ENCODE measurements around the gene CFAP69. TPM values are rescaled to one million over a fixed set of nuclear protein-coding genes. Genes with fewer than 3 reads are reported as not detected.

The CFAP69 gene
- total RNA-seq, 1 experiment from 2014 or later: 4.1 TPM

DNA sequence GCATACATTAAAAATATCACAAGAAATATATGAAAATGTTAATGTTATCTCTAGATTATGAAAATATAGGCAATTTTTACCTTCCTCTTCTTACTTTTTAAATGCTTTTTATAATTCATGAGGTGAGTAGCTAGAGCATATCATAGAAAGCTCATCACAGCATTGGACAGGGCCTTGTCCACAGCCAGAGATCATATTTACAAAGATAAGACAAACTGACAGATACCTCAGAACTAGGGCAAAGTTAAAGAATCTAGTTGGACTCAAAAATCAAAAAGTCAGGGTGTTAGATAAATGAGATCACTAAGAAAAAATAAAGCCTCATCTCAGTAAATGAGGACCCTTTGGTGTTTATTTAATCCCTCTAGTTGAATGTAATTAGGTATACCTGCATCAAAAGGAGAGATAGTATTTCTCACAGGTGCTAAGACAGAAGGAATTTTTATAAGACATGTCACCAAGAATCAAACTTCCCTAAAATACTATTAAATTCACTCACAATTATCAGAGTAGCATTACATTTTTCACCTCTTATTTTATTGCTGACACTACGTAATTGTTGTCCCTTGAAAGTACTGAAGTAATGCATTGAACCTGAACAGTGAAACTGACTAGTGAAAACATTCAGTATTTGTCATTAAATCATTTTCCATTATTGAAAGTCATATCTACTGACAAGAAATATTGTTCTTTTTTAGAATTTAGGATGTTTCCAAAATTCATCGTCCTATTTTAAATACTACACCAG, 25.6 kb downstream of the CFAP69 start:
- H3K4me3 ChIP-seq (replicated peaks in 1 of 2; ENCODE audit: low read depth in 1 of 2, low read length in 2 of 2): no peak overlapping the region
- POLR2A ChIA-PET: no interaction called here
- ATAC-seq (no peak), DNase-seq (ENCODE audit: low read depth, low spot score) (no peak)
- H2AFZ ChIP-seq (ENCODE audit: low read depth, low read length, poor library complexity, severe bottlenecking): no peak overlapping the region
- no peak overlapping the region for H3K9ac ChIP-seq (ENCODE audit: low read length)
- no peak overlapping the region for H3K27ac ChIP-seq (ENCODE audit: low read depth, low read length)
- no peaks in the 10 kb centered on the region for H3K9me2 ChIP-seq (ENCODE audit: insufficient read depth)
- H3K9me3 ChIP-seq (ENCODE audit: control insufficient read depth in 1 of 2, insufficient read depth in 1 of 2, low read depth in 1 of 2, low read length in 2 of 2): no peaks in the 10 kb centered on the region
- CTCF ChIA-PET: no interaction called here
- BruUV-seq (replicated peaks): no TSS peak
- intact Hi-C loops (cut with micrococcal nuclease): no loop called here
- H3K27me3 ChIP-seq (ENCODE audit: insufficient read depth, low read length): no peaks in the 10 kb centered on the region
- RAD21 ChIA-PET (ENCODE audit: low non-redundant PET in 1 of 2, low total read pairs in 2 of 2, uncharacterized antibody in 2 of 2, unreplicated experiment in 2 of 2): no interaction called here
- TF ChIP-seq POLR2AphosphoS5 (IDR thresholded peaks at IDR 0.05; ENCODE audit: low read depth, low read length) (no peak), MAX (IDR thresholded peaks at IDR 0.05) (no peak), TCF7L2 (IDR thresholded peaks at IDR 0.05; ENCODE audit: borderline replicate concordance, extremely low read depth, insufficient read depth, insufficient read length) (no peak), RAD21 (IDR thresholded peaks at IDR 0.05; ENCODE audit: low read depth) (no peak), ATF3 (IDR thresholded peaks at IDR 0.05) (no peak), POLR2A (IDR thresholded peaks at IDR 0.05; ENCODE audit: borderline replicate concordance, extremely low read depth, insufficient read depth, insufficient read length) (no peak), ZFX (IDR thresholded peaks at IDR 0.05) (no peak), EGR1 (IDR thresholded peaks at IDR 0.05; ENCODE audit: low read depth) (no peak)
- no peaks in the 10 kb centered on the region for H3K36me3 ChIP-seq (ENCODE audit: control insufficient read depth in 1 of 2, insufficient read depth in 2 of 2, low read length in 2 of 2)
- no peaks in the 10 kb centered on the region for H3K4me1 ChIP-seq (ENCODE audit: control insufficient read depth in 1 of 2, insufficient read depth in 2 of 2, low read length in 2 of 2)
- H4K20me1 ChIP-seq (ENCODE audit: insufficient read depth): no peaks in the 10 kb centered on the region
- H3K79me2 ChIP-seq (ENCODE audit: insufficient read depth, low read length): no peaks in the 10 kb centered on the region
- H3K4me2 ChIP-seq (ENCODE audit: low read length): no peak overlapping the region

GRCh38 chr7:90271753-90272152, 26.8 kb downstream of the CFAP69 start:
- RAD21 ChIA-PET (ENCODE audit: low non-redundant PET in 1 of 2, low total read pairs in 2 of 2, uncharacterized antibody in 2 of 2, unreplicated experiment in 2 of 2): no interaction called here
- CTCF ChIA-PET: no interaction called here
- intact Hi-C loops (cut with micrococcal nuclease): no loop called here
- Histone ChIP-seq H3K4me2 (ENCODE audit: low read length) (no peak overlapping the region), H3K79me2 (ENCODE audit: insufficient read depth, low read length) (no peaks in the 10 kb centered on the region), H3K9ac (ENCODE audit: low read length) (no peak overlapping the region), H3K4me3 (replicated peaks in 1 of 2; ENCODE audit: low read depth in 1 of 2, low read length in 2 of 2) (no peak overlapping the region), H3K36me3 (ENCODE audit: control insufficient read depth in 1 of 2, insufficient read depth in 2 of 2, low read length in 2 of 2) (no peaks in the 10 kb centered on the region), H3K4me1 (ENCODE audit: control insufficient read depth in 1 of 2, insufficient read depth in 2 of 2, low read length in 2 of 2) (no peaks in the 10 kb centered on the region), H4K20me1 (ENCODE audit: insufficient read depth) (no peaks in the 10 kb centered on the region), H2AFZ (ENCODE audit: low read depth, low read length, poor library complexity, severe bottlenecking) (no peak overlapping the region), H3K27me3 (ENCODE audit: insufficient read depth, low read length) (no peaks in the 10 kb centered on the region), H3K9me3 (ENCODE audit: control insufficient read depth in 1 of 2, insufficient read depth in 1 of 2, low read depth in 1 of 2, low read length in 2 of 2) (no peaks in the 10 kb centered on the region), H3K9me2 (ENCODE audit: insufficient read depth) (no peaks in the 10 kb centered on the region), H3K27ac (ENCODE audit: low read depth, low read length) (no peak overlapping the region)
- BruUV-seq (replicated peaks): no TSS peak
- POLR2A ChIA-PET: no interaction called here
- DNase-seq (ENCODE audit: low read depth, low spot score): no peak
- ATAC-seq: no peak
- no peak for TF ChIP-seq ZNF274 (IDR thresholded peaks at IDR 0.05; ENCODE audit: low read depth, low read length)
- no peak for TF ChIP-seq JUND (IDR thresholded peaks at IDR 0.05)
- TF ChIP-seq SRF (IDR thresholded peaks at IDR 0.05; ENCODE audit: low read depth): no peak
- no peak for TF ChIP-seq CBX3 (IDR thresholded peaks at IDR 0.05; ENCODE audit: low read depth)
- TF ChIP-seq EGR1 (IDR thresholded peaks at IDR 0.05; ENCODE audit: low read depth): no peak
- no peak for TF ChIP-seq ELF1 (IDR thresholded peaks at IDR 0.05; ENCODE audit: borderline replicate concordance, low read depth)
- TF ChIP-seq SP1 (IDR thresholded peaks at IDR 0.05; ENCODE audit: low read depth): no peak
- no peak for TF ChIP-seq EZH2phosphoT487 (IDR thresholded peaks at IDR 0.05; ENCODE audit: borderline replicate concordance)
- TF ChIP-seq CTCF (IDR thresholded peaks at IDR 0.05 in 2 of 3, conservative IDR thresholded peaks at IDR 0.05 in 1 of 3; ENCODE audit: borderline replicate concordance in 1 of 3, insufficient read depth in 1 of 3, low read depth in 2 of 3, low read length in 2 of 3): no peak
- no peak for TF ChIP-seq ATF3 (IDR thresholded peaks at IDR 0.05)
